Prostate gland (tissue), 2 donors: Measurements from ENCODE around the gene FOXJ1.

Experiments used
- POLR2A ChIP-seq: fragments of 450-650 bp; IDR thresholded peaks from one replicate; pipeline ENCODE4 v1.6.1; 2016; ENCODE audit warnings: antibody characterized with exemption, mild to moderate bottlenecking
- TF ChIP-seq, protein P1 (sequence below), 4 experiments: fragments of 200-600 bp in 2 of 4; fragments of 450-650 bp in 2 of 4; sonication (generic) in 2 of 4; IDR thresholded peaks; 1 replicate in 3 of 4; 2 replicates in 1 of 4; pipeline ENCODE4 v1.5.1; 2016 to 2019; ENCODE audit warnings: antibody characterized with exemption in 4 of 4, mild to moderate bottlenecking in 2 of 4, moderate library complexity in 2 of 4

DNA sequence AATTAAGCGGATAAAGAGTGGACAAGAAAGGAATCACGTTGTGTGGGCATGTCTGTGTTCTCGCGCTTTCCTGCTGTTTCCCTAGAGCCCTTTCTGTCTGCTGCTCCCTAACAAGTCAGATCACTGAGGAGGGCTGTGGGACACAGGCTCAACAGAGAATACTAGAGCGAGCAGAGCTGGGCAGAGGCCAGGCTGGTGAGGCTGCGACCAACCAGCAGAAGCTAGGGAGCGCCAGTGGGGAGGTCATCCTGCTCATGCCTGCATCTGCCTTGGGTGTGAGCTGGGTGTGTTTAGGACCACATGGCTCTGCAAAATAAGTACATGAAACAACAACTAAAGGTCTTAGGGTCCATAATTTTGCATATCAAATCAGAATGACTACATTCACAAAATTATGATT is 11.5 kb upstream of the FOXJ1 start:
- no peak for TF ChIP-seq POLR2A
- TF ChIP-seq, protein P1, sequence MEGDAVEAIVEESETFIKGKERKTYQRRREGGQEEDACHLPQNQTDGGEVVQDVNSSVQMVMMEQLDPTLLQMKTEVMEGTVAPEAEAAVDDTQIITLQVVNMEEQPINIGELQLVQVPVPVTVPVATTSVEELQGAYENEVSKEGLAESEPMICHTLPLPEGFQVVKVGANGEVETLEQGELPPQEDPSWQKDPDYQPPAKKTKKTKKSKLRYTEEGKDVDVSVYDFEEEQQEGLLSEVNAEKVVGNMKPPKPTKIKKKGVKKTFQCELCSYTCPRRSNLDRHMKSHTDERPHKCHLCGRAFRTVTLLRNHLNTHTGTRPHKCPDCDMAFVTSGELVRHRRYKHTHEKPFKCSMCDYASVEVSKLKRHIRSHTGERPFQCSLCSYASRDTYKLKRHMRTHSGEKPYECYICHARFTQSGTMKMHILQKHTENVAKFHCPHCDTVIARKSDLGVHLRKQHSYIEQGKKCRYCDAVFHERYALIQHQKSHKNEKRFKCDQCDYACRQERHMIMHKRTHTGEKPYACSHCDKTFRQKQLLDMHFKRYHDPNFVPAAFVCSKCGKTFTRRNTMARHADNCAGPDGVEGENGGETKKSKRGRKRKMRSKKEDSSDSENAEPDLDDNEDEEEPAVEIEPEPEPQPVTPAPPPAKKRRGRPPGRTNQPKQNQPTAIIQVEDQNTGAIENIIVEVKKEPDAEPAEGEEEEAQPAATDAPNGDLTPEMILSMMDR (IDR thresholded peaks at IDR 0.05) = no peak
